HepG2 (cell line): ENCODE results near the gene CCDC28A. TPM values are rescaled to one million over a fixed set of nuclear protein-coding genes. Genes with fewer than 3 reads are reported as not detected.
A peak's percentile ranks its signal among the peaks of the same experiment; 100 is the strongest.

ENCODE experiments used
- ATAC-seq: fragments of 200-7000 bp; cut with Tn5 transposase; 3 replicates; pipeline ENCODE4 v1.9.1; 2020; ENCODE audit warnings: mild to moderate bottlenecking, moderate library complexity
- BruUV-seq: library from RNA; stranded (reverse); fragments of 400-500 nt; replicated peaks from 2 replicates; lab custom pipeline; 2021; lab: Mats Ljungman, UMichigan
- CTCF ChIA-PET: fragments of 300-600 bp; formaldehyde crosslinking; extraction: SDS; loops from one replicate; lab custom pipeline; 2021; ENCODE audit warnings: low total read pairs, inconsistent platforms, low intra/inter-chr PET ratio; lab: Yijun Ruan, JAX
- POLR2A ChIA-PET: fragments of 350-600 bp; sonication (Branson Sonifier 250); formaldehyde crosslinking; loops from one replicate; lab custom pipeline; 2020; ENCODE audit warnings: antibody characterized with exemption, inconsistent platforms; lab: Yijun Ruan, JAX
- DNase-seq: peaks from one replicate; pipeline ENCODE4 v3.0.0-alpha.2; 2015; ENCODE audit warnings: low spot score
- FAIRE-seq: peaks from 3 replicates; lab custom pipeline; 2011; peaks lifted over from hg19 to GRCh38; lab: Jason Lieb, UNC
- H2AFZ ChIP-seq: one replicate; pipeline ENCODE4 v1.6.1; 2011; ENCODE audit warnings: low read length, inconsistent platforms
- H3K27ac ChIP-seq: fragments of 300-600 bp; 3 replicates; pipeline ENCODE4 v1.8.0; 2011; ENCODE audit warnings: mixed run types, mild to moderate bottlenecking, mixed read lengths, low read length, inconsistent platforms; ENCODE audit not compliant: insufficient read depth; ENCODE audit errors: extremely low read length
- H3K27me3 ChIP-seq, 2 experiments: fragments of 200-600 bp in 1 of 2; 2 replicates in 1 of 2; 3 replicates in 1 of 2; pipeline versions ENCODE4 v1.6.0 to v1.8.0; 2011; ENCODE audit warnings: low read length in 2 of 2, mild to moderate bottlenecking in 2 of 2, moderate library complexity in 2 of 2, inconsistent platforms in 1 of 2; ENCODE audit not compliant: insufficient read depth in 2 of 2, control insufficient read depth in 1 of 2
- H3K36me3 ChIP-seq, 2 experiments: fragments of 200-600 bp in 1 of 2; replicated peaks in 1 of 2; 2 replicates in 1 of 2; 3 replicates in 1 of 2; pipeline versions ENCODE4 v1.5.1 to v1.8.0; 2011; ENCODE audit warnings: low read length in 2 of 2, inconsistent platforms in 1 of 2; ENCODE audit not compliant: insufficient read depth in 2 of 2, control insufficient read depth in 1 of 2
- H3K4me1 ChIP-seq: 2 replicates; pipeline ENCODE4 v1.5.1; 2012; ENCODE audit warnings: low read length, inconsistent platforms; ENCODE audit not compliant: insufficient read depth
- H3K4me2 ChIP-seq: 2 replicates; pipeline ENCODE4 v1.6.0; 2011; ENCODE audit warnings: low read depth, low read length, inconsistent platforms
- H3K4me3 ChIP-seq, 3 experiments: fragments of 200-600 bp in 1 of 3; sonication (generic), shearing (Covaris generic) in 1 of 3; replicated peaks in 1 of 3; 2 replicates each; pipeline ENCODE4 v1.5.1; 2011 to 2016; ENCODE audit warnings: low read length in 3 of 3, inconsistent platforms in 2 of 3, low read depth in 2 of 3, mild to moderate bottlenecking in 2 of 3, control low read depth in 1 of 3, mixed read lengths in 1 of 3; ENCODE audit not compliant: insufficient read depth in 1 of 3
- H3K79me2 ChIP-seq: one replicate; pipeline ENCODE4 v1.6.1; 2011; ENCODE audit warnings: low read length, inconsistent platforms; ENCODE audit not compliant: insufficient read depth
- H3K9ac ChIP-seq: 2 replicates; pipeline ENCODE4 v1.6.0; 2011; ENCODE audit warnings: mild to moderate bottlenecking, low read depth, low read length, inconsistent platforms; ENCODE audit not compliant: insufficient read depth
- H3K9me3 ChIP-seq: 2 replicates; pipeline ENCODE4 v1.5.1; 2012; ENCODE audit warnings: mild to moderate bottlenecking, low read length
- H4K20me1 ChIP-seq: 2 replicates; pipeline ENCODE4 v1.6.0; 2011; ENCODE audit warnings: inconsistent platforms, mild to moderate bottlenecking, low read length, moderate library complexity; ENCODE audit not compliant: insufficient read depth
- ARID2 ChIP-seq: sonication (generic); formaldehyde crosslinking; IDR thresholded peaks from 2 replicates; pipeline ENCODE4 v1.8.1; 2022; ENCODE audit warnings: mild to moderate bottlenecking, missing genetic modification reagents, borderline replicate concordance
- BRF2 ChIP-seq: sonication (generic); formaldehyde crosslinking; IDR thresholded peaks from 2 replicates; pipeline ENCODE4 v1.8.1; 2022; ENCODE audit warnings: mild to moderate bottlenecking, missing genetic modification reagents
- KDM2A ChIP-seq: sonication (generic); formaldehyde crosslinking; IDR thresholded peaks from 2 replicates; pipeline ENCODE4 v1.4.0; 2020; ENCODE audit warnings: low read depth, missing genetic modification reagents, borderline replicate concordance
- LCORL ChIP-seq, 2 experiments: fragments of 450-650 bp in 1 of 2; sonication (generic) in 1 of 2; formaldehyde crosslinking in 1 of 2; IDR thresholded peaks; 2 replicates each; pipeline versions ENCODE4 v1.5.0 to v1.6.1; 2017 to 2020; ENCODE audit warnings: antibody characterized with exemption in 1 of 2, missing genetic modification reagents in 1 of 2
- MAFK ChIP-seq, 2 experiments: IDR thresholded peaks in 1 of 2; conservative IDR thresholded peaks in 1 of 2; 2 replicates each; pipeline ENCODE4 v1.6.1; 2011; ENCODE audit warnings: improper control_type of control experiment in 2 of 2, low read length in 2 of 2
- REST ChIP-seq, 2 experiments: IDR thresholded peaks; 2 replicates each; pipeline ENCODE4 v1.6.1; 2011 to 2012; ENCODE audit warnings: low read length in 2 of 2, borderline replicate concordance in 1 of 2, low read depth in 1 of 2, mild to moderate bottlenecking in 1 of 2, moderate library complexity in 1 of 2
- SUZ12 ChIP-seq: fragments of 150-350 bp; IDR thresholded peaks from 2 replicates; pipeline ENCODE4 v1.6.1; 2014; ENCODE audit warnings: low read depth, low read length
- TRAFD1 ChIP-seq: sonication (generic); formaldehyde crosslinking; IDR thresholded peaks from 2 replicates; pipeline ENCODE4 v1.5.1; 2020; ENCODE audit warnings: missing genetic modification reagents, mild to moderate bottlenecking, borderline replicate concordance
- WIZ ChIP-seq: sonication (generic); formaldehyde crosslinking; IDR thresholded peaks from 2 replicates; pipeline ENCODE4 v1.5.1; 2020; ENCODE audit warnings: mild to moderate bottlenecking, missing genetic modification reagents
- ZFP37 ChIP-seq: sonication (generic); formaldehyde crosslinking; IDR thresholded peaks from 2 replicates; pipeline ENCODE4 v1.4.0; 2020; ENCODE audit warnings: missing genetic modification reagents, borderline replicate concordance
- ZNF850 ChIP-seq: sonication (generic); formaldehyde crosslinking; conservative IDR thresholded peaks from 2 replicates; pipeline ENCODE4 v1.9.0; 2021; ENCODE audit warnings: mild to moderate bottlenecking, missing genetic modification reagents
- ZNF878 ChIP-seq: sonication (generic); formaldehyde crosslinking; IDR thresholded peaks from 2 replicates; pipeline ENCODE4 v1.8.1; 2023; ENCODE audit warnings: mild to moderate bottlenecking, missing genetic modification reagents, moderate library complexity
- WGBS: methylation state at CpG from one replicate; pipeline ENCODE4 v1.1.6; 2017; ENCODE audit warnings: low lambda C conversion rate; 5-methylcytosine and 5-hydroxymethylcytosine counted together
- in situ Hi-C: cut with HindIII; loops from 2 replicates; pipeline ENCODE4 v1.10.0; 2017; ENCODE audit warnings: low pct_unique_long_range_greater_than_20kb; ENCODE audit not compliant: extremely low pct_ligation_motif_present
- intact Hi-C: fragments of 100-400 bp; cut with micrococcal nuclease; formaldehyde crosslinking; loops from one replicate; pipeline ENCODE4 v1.10.0; 2022; ENCODE audit not compliant: unreplicated experiment
- polyA plus RNA-seq, 8 experiments: library from polyadenylated mRNA; depleted of rRNA in 3 of 8; stranded (reverse) in 7 of 8; unstranded in 1 of 8; fragments of >200 nt; fragmentation: Illumina TruSeq in 4 of 8; extraction: Trizol in 4 of 8; gene quantifications; 2 replicates each; pipeline versions ENCODE4 v1.2.1 to v1.2.3, GENCODE V29; 2011 to 2016; ENCODE audit warnings: low read depth in 4 of 8, missing spikeins in 1 of 8, mixed read lengths in 1 of 8; ENCODE audit not compliant: insufficient read depth in 1 of 8
- total RNA-seq, 5 experiments: library from RNA; depleted of rRNA; stranded (reverse); fragments of >200 nt; fragmentation: Illumina TruSeq; extraction: Trizol; gene quantifications; 2 replicates each; pipeline ENCODE4 v1.2.3, GENCODE V29; 2016; ENCODE audit warnings: low read depth in 1 of 5

CCDC28A gene
- total and polyA plus RNA-seq, 2 of the 13 experiments (the other 11 are each of a cell fraction or from before 2014, with no cell fraction given), result 15.8 TPM

GRCh38 chr6:138727182-138727581 lies 46.4 kb upstream of the CCDC28A start:
- no peaks in the 10 kb centered on the region for H3K9me3 ChIP-seq
- intact Hi-C loops (no loop called here), in situ Hi-C loops (no loop called here)
- DNase-seq (no peak), ATAC-seq (no peak), FAIRE-seq (no peak)
- H3K4me1 ChIP-seq, result peaks cover 28% of the 10 kb centered on the region
- no peak overlapping the region for H2AFZ ChIP-seq
- H4K20me1 ChIP-seq, result no peaks in the 10 kb centered on the region
- no TSS peak for BruUV-seq
- no peak overlapping the region for H3K27ac ChIP-seq
- no peaks in the 10 kb centered on the region for H3K27me3 ChIP-seq
- peak in 1 of 2 experiments; percentile 65; a peak in 3 of 4 replicates for TF ChIP-seq MAFK (conservative IDR thresholded peaks at IDR 0.05 in 1 of 2, IDR thresholded peaks at IDR 0.05 in 1 of 2; ENCODE audit: low read length in 2 of 2)
- no peak for TF ChIP-seq LCORL (IDR thresholded peaks at IDR 0.05)
- no peak for TF ChIP-seq LCORL (CRISPR knock-in tag; IDR thresholded peaks at IDR 0.05)
- no peak overlapping the region for H3K9ac ChIP-seq
- no peaks in the 10 kb centered on the region for H3K79me2 ChIP-seq
- no peaks in the 10 kb centered on the region for H3K36me3 ChIP-seq
- ChIA-PET CTCF (interaction anchor here (1.4 kb wide), 1 partner anchor 36 kb away, joined by 3 read pairs; no protein-coding TSS in a partner anchor), POLR2A (no interaction called here)
- 94% methylated on average over 3 of the region's 3 CpGs for WGBS
- no peak overlapping the region for H3K4me2 ChIP-seq
- no peak overlapping the region for H3K4me3 ChIP-seq

GRCh38 chr6:138728662-138729061 lies 44.9 kb upstream of the CCDC28A start:
- no peaks in the 10 kb centered on the region for H4K20me1 ChIP-seq
- ATAC-seq (no peak), DNase-seq (no peak), FAIRE-seq (no peak)
- in situ Hi-C loops (no loop called here), intact Hi-C loops (no loop called here)
- H3K36me3 ChIP-seq, result no peaks in the 10 kb centered on the region
- H3K9me3 ChIP-seq, result no peaks in the 10 kb centered on the region
- H3K9ac ChIP-seq, result no peak overlapping the region
- no peaks in the 10 kb centered on the region for H3K79me2 ChIP-seq
- peaks cover 13% of the 10 kb centered on the region for H3K4me1 ChIP-seq
- ChIA-PET CTCF (no interaction called here), POLR2A (no interaction called here)
- TF ChIP-seq SUZ12, result no peak
- TF ChIP-seq REST (IDR thresholded peaks at IDR 0.05; ENCODE audit: borderline replicate concordance in 1 of 2, low read depth in 1 of 2, low read length in 2 of 2), result no peak
- no peak for TF ChIP-seq ZNF878 (CRISPR knock-in tag)
- TF ChIP-seq ARID2 (CRISPR knock-in tag), result no peak
- no peak for TF ChIP-seq TRAFD1 (CRISPR knock-in tag)
- no peak for TF ChIP-seq ZNF850 (CRISPR knock-in tag)
- TF ChIP-seq ZFP37 (CRISPR knock-in tag), result no peak
- TF ChIP-seq BRF2 (CRISPR knock-in tag), result no peak
- TF ChIP-seq WIZ (CRISPR knock-in tag), result no peak
- no peak for TF ChIP-seq KDM2A (CRISPR knock-in tag)
- no TSS peak for BruUV-seq
- H2AFZ ChIP-seq, result no peak overlapping the region
- H3K27ac ChIP-seq, result no peak overlapping the region
- no peaks in the 10 kb centered on the region for H3K27me3 ChIP-seq
- H3K4me2 ChIP-seq, result no peak overlapping the region
- H3K4me3 ChIP-seq, result no peak overlapping the region
- 46% methylated on average over 2 of the region's 2 CpGs for WGBS
